IPS-18c (cell line): ENCODE data around the gene GPR65.
"Not testable (repeated sequence)": the region's sequence is repeated elsewhere in the genome, so short reads cannot be mapped to it uniquely, and the experiment has no call there.

ENCODE experiments used
- H3K4me3 ChIP-seq: 2 replicates; pipeline ENCODE4 v1.7.0; 2013; ENCODE audit warnings: low read depth, mild to moderate bottlenecking, low read length, moderate library complexity; ENCODE audit not compliant: insufficient read depth
- H3K9me3 ChIP-seq: one replicate; pipeline ENCODE4 v1.6.1; 2013; ENCODE audit warnings: mild to moderate bottlenecking, low read length, moderate library complexity; ENCODE audit not compliant: control insufficient read depth, insufficient read depth

Gene GPR65

DNA sequence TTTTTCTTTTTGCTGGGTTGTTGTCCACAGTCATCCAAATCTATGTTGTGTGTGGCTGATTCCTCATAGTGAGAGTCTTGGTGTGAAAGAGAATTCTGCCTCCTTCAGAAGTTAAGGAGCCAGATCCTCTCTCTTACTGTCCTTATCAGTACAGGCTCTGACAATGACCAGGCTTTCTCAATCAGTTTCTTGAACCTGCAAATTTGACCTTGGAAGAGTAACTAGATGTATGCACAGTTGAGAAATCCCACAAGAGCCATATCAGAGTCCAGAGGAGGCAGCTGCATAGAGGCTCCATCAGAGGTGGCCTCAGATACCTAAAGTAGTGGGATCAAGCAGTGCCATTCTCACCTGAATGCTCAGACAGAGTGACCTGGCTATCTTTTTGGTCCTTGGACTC lies 6.5 kb upstream of the GPR65 start:
- no peaks in the 10 kb centered on the region for H3K9me3 ChIP-seq

DNA sequence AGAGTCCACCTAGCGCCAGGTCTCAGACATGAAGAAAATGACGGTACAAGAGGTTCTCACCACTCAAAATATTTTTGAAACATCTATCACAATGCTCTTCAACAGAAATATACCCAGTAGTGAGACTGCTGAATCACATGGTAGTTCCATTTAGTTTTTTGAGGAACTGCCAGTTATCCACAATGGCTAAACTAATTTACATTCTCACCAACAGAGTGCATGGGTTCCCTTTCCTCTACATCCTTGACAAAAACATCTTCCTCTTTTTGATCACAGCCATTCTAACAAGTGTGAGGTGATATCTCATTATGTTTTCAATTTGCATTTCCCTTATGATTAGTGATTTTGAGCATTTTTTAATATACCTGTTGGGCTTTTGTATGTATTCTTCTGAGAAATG lies 5.7 kb upstream of the GPR65 start:
- no peak overlapping the region for H3K4me3 ChIP-seq

More for the DNA sequence above, 6.5 kb upstream of the GPR65 start:
- no peak overlapping the region for H3K4me3 ChIP-seq

DNA sequence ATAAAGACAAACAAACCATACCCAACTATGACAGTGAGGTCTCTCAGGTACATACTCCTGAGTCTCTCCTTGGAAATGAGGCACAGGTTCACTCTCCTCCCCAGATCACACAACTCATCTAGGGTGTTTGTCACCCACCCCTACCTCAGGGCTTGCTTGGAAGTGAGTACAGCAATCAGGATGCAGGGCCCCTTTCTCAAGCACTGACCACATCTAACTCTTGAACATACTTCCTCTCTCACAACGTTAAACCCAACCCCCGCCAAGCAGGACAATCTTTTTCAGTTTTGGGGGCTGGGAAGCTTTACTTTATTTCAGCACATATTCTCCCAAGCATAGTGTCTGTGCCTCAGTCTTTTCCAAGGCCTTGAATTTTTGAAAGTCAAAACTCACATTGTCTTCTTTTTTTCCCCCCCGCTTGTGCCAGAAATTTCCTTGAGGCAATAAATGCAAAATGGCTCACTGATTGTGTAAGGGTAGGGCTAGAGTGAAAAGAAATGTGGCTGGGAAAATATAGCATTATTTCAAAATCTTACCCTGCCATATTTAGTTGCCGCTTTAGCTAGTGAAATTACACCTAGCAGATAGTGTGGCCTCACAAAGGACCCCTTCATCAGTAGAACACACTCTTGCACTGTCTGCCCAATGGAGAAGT lies 2.4 kb upstream of the GPR65 start:
- Histone ChIP-seq H3K4me3 (no peak overlapping the region), H3K9me3 (no peaks in the 10 kb centered on the region)

More for the DNA sequence above, 5.7 kb upstream of the GPR65 start:
- no peaks in the 10 kb centered on the region for H3K9me3 ChIP-seq

DNA sequence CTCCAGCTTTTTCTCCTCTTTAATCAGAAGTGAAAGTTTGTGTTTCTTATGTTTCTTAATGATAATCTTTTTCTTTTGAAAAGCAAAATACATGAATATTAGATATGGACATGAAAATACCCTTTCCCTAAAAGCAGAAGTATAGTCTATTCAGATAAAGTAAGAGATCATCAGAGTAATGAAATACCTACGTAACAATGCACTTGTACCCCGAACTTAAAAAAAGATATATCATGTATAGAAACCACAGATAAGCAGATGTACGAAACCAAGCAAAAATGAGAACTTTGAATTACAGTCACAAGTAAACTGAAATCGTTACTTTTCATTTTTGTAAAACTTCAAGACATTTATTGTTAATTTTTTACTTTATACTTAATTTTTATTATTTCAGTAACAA lies 1.5 kb upstream of the GPR65 start:
- Histone ChIP-seq H3K9me3 (no peaks in the 10 kb centered on the region), H3K4me3 (no peak overlapping the region)

DNA sequence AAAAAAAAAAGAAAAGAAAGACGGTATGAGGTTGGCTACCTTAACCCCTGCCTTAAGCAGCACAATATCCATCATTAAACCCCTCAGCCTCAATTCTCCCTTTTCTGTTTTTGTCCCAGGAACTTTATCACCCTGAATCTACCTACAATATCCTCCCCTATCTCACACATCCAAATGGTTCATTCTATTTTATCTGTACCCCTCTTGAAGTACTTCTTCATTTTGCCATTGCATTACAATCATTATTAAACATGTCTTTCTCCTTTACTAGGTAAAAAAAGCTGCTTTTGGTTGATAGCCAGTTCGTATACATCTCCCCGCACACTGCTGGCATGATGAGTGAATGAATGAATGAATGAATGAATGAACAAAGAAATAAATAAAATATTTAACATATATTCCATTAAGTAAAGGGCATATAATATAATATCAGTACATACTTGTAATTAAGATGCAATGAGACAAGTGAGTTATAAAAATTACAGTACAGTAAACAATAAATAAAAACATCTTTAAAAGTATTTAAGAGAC lies 364 bp upstream of the GPR65 start:
- Histone ChIP-seq H3K9me3 (no peaks in the 10 kb centered on the region), H3K4me3 (no peak overlapping the region)

DNA sequence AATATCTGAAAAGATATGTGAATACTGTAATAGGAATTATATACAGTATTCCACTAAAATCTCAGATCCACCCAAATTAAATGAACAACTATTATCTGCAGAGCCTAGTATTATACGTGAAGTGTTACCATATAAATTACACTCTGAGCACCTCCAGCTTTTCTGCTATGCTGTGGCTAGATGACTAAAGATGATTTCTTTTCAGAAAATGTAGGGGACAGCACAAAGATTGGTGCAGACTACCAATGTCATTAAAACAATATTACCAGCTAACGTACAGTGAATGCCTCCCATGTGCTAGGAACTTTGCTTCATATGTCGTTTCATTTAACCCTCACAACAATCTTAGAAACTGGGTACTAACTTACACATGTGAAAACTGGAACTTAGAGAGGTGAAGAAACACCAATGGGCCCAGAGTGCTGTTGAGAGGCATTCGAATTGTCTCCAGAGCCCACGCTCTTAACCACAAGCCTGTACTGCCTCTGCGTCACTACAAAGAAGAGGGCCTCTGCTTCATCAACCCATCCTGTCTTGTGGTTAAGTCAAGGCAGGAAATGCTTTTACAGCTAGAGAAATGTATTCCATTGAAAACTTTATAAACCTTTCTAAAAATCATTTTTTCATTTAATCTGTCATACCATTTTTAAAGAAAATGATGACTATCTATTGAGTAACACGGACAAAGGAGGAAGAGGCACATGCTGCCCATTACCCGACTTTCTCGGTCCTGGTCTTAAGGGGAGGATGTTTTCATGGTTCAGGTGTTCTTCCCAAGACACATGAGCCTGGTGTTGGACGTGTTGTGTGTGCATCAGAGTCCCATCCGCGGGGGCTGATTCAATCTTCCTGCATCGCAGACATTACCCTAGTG lies 1.3 kb downstream of the GPR65 start:
- no peaks in the 10 kb centered on the region for H3K9me3 ChIP-seq
- H3K4me3 ChIP-seq: no peak overlapping the region

DNA sequence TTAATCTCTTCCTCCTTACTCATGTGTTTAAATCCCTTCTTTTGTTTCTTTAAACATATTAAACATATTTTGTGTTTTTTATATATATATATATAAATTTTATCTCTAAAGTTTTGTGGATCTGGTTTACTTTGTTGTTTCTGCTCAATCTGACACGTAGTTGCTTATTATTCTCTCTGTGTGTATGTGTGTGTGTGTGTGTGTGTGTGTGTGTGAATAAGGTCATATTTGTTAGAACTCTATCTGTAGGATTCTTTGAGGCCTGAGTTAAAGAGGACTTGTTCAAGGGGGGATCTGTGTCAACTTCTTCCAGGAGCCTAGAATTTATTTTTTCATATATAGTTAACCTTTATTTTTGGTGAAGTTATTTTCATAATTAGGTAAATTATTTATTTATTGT lies 2.7 kb downstream of the GPR65 start:
- Histone ChIP-seq H3K4me3 (no peak overlapping the region), H3K9me3 (no peaks in the 10 kb centered on the region)

DNA sequence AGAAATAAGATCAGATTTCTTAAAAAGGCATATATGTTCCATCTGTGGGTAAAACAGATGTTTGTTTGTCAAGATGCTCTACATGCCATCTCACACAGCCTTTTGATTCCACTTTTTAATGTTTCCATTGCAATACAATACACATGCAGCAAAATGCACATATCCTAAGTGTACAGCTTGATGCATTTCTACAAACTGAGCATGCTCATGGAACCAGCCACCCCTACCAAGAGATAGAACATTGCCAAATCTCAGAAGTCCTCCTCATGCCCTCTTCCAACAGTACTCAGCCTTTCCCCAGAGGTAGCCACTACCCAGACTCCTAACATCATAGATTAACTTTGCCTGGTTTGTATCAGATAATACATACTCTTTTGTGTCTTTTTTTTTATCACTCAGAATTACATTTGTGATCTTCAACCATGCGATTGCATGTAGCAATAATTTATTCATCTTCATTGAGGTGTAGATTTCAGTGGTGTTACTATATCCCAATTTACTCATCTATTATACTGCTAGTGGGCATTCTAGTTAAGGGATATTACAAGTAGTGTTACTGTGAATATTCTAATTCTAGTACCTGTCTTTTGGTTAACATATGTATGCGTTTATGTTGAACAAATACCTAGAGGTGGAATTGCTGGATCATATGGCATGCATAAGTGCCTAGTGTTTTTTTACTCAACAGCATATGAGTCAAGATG lies 3.3 kb downstream of the GPR65 start:
- Histone ChIP-seq H3K4me3 (no peak overlapping the region), H3K9me3 (no peaks in the 10 kb centered on the region)

DNA sequence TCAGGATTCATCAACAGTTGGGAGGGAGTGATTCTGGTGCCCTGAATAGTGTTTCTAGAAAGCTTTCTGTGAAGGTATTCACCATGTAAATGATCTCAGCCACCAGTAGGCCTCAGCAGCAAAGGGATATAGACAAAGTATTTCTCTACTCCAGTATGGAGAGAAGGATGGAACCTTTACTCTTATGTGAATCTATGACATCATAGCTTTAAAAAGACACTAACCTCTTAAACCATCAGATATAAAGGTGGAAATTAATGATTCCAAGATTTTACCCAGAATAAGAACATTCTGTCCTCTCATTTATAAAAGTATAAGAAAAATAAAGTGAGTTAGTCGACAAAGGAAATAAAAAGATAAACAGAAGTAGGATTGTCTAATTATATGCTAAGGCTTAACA lies 4.6 kb downstream of the GPR65 start:
- no peak overlapping the region for H3K4me3 ChIP-seq
- H3K9me3 ChIP-seq: no peaks in the 10 kb centered on the region

DNA sequence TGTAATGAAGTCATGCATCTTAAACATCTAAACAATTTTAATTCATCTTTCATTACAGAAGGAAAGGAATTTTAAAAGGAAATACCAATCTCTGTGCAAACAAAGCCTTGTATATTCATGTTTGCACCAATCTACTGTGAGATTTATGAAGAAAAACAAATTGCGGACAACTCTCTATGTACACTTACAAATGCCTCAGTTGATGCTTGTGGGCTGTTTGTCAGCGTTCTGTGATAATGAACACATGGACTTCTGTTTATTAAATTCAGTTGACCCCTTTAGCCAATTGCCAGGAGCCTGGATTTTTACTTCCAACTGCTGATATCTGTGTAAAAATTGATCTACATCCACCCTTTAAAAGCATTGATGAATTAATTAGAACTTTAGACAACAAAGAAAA lies 5.4 kb downstream of the GPR65 start:
- H3K4me3 ChIP-seq: no peak overlapping the region

DNA sequence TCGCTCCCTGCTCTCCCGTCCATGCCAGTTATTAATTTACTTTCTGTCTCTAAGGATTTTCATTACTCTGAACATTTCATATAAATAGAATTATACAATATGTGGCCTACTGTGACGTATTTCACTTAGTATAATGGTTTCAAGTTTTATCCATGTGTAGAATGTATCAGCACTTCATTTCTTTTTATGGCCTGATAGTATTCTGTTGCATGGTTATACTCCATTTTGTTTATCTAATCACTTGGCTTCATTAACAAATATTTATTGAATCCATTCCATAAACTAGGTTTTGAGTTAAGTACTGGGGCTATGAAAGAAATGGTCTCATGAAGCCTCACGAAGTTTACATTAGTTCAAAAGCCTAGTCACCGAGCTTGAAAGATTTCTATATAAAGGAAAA lies 7.6 kb downstream of the GPR65 start:
- Histone ChIP-seq H3K9me3 (no peaks in the 10 kb centered on the region), H3K4me3 (no peak overlapping the region)

More for the DNA sequence above, 5.4 kb downstream of the GPR65 start:
- H3K9me3 ChIP-seq: no peaks in the 10 kb centered on the region

DNA sequence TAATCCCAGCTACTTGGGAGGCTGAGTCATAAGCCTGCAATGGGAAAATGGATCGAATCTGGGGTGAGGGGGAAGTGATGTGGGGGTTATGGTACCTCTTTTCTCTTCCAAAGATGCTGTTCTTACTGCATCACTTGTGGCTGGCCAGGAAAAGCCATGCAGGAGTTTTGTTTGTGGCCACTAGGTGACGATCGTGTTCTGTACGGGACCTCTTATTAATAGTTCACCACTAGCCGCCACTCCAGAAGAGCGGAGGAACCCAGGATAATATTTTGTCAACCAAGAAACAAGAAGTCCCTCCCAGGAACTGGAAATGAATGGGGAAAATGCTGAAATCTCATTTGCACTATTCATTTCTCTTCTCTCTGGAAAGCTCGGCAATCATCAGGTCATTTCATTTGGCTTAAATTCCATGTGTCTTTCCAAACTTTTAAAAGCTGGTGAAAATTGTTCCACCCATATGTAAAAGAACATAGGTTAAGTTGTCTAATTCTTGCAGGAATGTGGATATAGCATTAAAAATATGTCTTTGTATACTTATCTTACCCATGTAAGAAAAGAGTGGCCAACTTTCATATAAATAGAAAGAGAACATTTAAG lies 8.9 kb downstream of the GPR65 start:
- Histone ChIP-seq H3K4me3 (no peak overlapping the region), H3K9me3 (no peaks in the 10 kb centered on the region)

DNA sequence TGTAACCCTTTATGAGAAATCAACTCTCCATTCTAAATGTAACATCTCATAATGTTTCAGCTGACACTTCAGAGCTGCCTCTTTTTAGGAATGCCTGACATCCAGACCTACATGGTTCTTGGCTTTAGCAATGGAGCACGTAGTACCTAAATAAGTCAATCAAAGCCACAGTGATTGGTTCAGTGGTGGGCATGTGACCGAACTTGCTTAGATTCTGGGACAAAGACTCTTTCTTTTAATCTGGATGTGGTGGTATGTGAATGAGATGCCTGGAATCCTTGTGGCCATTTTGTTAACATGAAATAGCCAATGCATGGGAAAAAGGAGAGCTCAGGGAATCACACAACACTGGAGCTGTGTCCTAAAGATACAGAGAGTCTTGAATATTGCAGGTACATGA lies 11.8 kb downstream of the GPR65 start:
- H3K4me3 ChIP-seq: no peak overlapping the region
- no peaks in the 10 kb centered on the region for H3K9me3 ChIP-seq

DNA sequence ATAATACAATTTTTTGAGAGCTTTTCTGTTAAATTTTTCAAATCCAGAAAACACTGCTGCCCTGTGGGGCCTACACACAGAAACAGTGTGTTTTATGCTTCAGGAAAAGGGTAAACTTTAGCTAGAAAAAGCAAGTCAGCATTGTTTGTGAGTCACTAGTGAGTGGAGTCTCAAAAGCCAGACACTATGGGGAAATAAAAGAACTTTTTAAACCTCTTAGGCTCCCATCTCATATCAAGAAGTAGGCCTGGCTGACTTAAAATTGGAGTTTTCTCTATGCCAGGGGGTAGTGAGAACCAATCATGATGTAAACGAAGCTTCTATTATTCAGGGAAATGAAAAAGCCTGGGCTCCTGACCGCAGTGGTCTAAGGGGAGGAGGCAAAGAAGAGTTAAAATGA lies 12.6 kb downstream of the GPR65 start:
- no peak overlapping the region for H3K4me3 ChIP-seq

DNA sequence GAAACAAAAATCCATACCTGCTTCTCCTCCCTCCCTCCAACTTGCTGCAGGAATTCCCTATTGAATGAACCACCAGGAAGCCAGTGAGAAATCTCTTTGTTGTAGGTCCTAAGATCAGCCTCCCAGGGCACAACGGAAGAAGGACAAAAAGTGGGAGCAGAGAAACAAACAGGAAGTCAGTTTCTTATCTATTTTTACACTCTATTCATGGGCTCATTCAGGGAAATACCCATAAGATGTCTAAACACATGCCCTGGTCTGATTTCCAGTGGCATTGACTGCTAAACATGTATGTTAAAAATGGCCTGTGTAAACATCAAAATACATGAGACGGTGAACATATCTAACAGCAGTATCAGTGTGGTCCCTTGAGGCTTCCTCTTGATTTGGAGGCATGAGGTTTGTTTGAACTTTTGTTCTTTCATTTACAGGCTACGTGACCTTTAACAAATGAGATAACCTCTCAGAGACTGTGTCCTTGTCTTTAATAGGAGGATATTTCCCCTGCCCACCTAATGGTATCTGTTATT lies 18.8 kb downstream of the GPR65 start:
- Histone ChIP-seq H3K9me3 (no peaks in the 10 kb centered on the region), H3K4me3 (no peak overlapping the region)

More for the DNA sequence above, 12.6 kb downstream of the GPR65 start:
- no peaks in the 10 kb centered on the region for H3K9me3 ChIP-seq

DNA sequence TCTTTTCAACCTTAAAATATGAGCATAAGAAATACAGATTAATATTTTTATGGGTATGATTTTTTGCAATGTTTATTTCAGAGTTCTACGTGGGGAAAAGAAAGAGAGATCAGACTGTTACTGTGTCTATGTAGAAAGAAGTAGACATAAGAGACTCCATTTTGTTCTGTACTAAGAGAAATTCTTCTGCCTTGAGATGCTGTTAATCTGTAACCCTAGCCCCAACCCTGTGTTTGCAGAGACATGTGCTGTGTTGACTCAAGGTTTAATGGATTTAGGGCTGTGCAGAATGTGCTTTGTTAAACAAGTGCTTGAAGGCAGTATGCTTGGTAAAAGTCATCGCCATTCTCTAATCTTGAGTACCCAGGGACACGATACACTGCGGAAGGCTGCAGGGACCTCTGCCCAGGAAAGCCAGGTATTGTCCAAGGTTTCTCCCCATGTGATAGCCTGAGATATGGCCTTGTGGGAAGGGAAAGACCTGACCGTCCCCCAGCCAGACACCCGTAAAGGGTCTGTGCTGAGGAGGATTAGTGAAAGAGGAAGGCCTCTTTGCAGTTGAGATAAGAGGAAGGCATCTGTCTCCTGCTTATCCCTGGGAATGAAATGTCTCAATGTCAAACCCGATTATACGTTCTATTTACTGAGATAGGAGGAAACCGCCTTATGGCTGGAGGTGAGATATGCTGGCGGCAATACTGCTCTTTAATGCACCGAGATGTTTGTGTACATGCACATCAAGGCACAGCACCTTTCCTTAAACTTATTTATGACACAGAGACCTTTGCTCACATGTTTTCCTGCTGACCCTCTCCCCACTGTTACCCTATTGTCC lies 19.5 kb downstream of the GPR65 start:
- not testable (repeated sequence) for H3K4me3 ChIP-seq, H3K9me3 ChIP-seq
